Tibial nerve (tissue), 4 donors: Measurements from ENCODE around the gene CEBPG. TPM values are rescaled to one million over a fixed set of nuclear protein-coding genes. Genes with fewer than 3 reads are reported as not detected.

Source experiments
- DNase-seq, 2 donors: peaks; one replicate each; pipeline ENCODE4 v3.0.0-alpha.2; 2019; ENCODE audit warnings: low spot score in 2 of 2
- H3K27ac ChIP-seq, 4 donors: fragments of 200-600 bp; sonication (generic) in 3 of 4; one replicate each; pipeline ENCODE4 v1.5.1; 2017 to 2019; ENCODE audit warnings: mild to moderate bottlenecking in 1 of 4
- H3K27me3 ChIP-seq, 2 donors: fragments of 200-600 bp; sonication (generic) in 1 of 2; one replicate each; pipeline versions ENCODE4 v1.5.1 to v1.6.0; 2017 to 2019
- H3K36me3 ChIP-seq, 3 donors: fragments of 200-600 bp; sonication (generic); one replicate each; pipeline ENCODE4 v1.5.1; 2018 to 2019
- H3K4me1 ChIP-seq, 4 donors: fragments of 200-600 bp; sonication (generic) in 3 of 4; one replicate each; pipeline ENCODE4 v1.5.1; 2017 to 2019
- H3K4me3 ChIP-seq, 4 donors: fragments of 200-600 bp; sonication (generic) in 3 of 4; one replicate each; pipeline ENCODE4 v1.5.1; 2017 to 2019; ENCODE audit warnings: mild to moderate bottlenecking in 1 of 4, moderate library complexity in 1 of 4
- H3K9me3 ChIP-seq, 4 donors: fragments of 200-600 bp; sonication (generic) in 3 of 4; one replicate each; pipeline ENCODE4 v1.5.1; 2017 to 2019
- CTCF ChIP-seq, 5 experiments: fragments of 200-600 bp in 3 of 5; fragments of 450-650 bp in 2 of 5; sonication (generic) in 3 of 5; IDR thresholded peaks; one replicate each; pipeline ENCODE4 v1.5.1; 2016 to 2019; ENCODE audit warnings: antibody characterized with exemption in 5 of 5, mild to moderate bottlenecking in 3 of 5, moderate library complexity in 2 of 5
- EP300 ChIP-seq, 2 donors: sonication (generic); formaldehyde crosslinking; IDR thresholded peaks; one replicate each; pipeline ENCODE4 v1.6.1; 2017; ENCODE audit warnings: antibody characterized with exemption in 2 of 2, mild to moderate bottlenecking in 1 of 2
- POLR2A ChIP-seq, 2 donors: fragments of 450-650 bp; IDR thresholded peaks; one replicate each; pipeline ENCODE4 v1.6.1; 2017; ENCODE audit warnings: antibody characterized with exemption in 2 of 2, mild to moderate bottlenecking in 2 of 2, moderate library complexity in 2 of 2
- WGBS, 2 donors: methylation state at CpG; one replicate each; pipeline ENCODE4 v1.1.5; 2018; 5-methylcytosine and 5-hydroxymethylcytosine counted together
- total RNA-seq, 4 donors: library from RNA; depleted of rRNA; stranded (reverse); fragments of >200 nt; gene quantifications; one replicate each; pipeline ENCODE4 v1.1.0, GENCODE V29; 2016

Gene CEBPG
- total RNA-seq, 4 donors from 2014 or later, result 15.5 to 18.6 (median 16.7) TPM

DNA sequence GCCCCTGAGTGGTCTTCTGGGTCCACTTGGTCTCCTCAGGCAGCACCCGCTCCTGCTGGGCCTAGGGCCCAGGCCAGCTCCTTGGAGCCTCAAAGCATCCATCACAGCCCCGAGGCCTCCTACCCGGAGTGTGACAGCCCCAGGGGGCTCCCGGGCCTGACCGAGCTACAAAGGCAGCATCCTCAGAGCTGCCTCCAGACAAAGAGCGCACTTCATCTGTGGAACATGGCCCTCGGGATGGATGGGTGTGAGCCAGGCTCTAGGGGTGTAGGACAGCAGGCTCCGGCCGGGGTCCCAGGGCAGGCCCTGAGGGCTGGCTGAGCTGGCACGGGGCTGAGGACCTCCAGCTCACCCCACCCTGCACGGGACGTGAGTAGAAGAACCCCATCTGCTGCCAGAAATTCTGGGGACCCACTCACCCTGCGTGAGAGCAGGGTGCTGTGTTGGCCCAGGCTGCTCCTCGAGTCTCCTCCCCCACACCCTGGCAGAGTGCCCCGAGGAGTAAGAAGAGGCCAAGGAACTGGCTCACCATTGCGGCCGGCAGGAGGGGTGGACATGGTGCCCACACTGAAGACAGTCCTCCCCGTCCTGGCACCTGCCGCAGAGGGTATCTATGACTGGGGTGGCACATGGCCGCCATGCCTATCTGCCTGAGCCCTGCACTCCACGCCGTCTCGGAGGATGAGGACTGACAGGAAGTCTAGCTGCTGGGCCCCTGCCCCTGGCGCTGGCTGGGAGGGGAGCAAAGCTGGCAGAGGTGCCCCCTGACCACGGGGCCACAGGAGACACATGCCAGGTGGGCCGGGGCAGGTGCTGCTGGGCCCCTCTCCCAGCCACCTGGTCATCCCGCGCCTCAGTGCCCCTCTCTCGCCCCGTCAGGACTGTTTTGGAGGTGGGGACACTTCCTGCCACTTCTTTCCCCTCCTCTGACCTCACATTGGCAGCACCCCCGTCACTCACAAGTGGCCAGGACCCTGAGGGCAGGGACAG, 22.3 kb downstream of the CEBPG start:
- Histone ChIP-seq H3K27me3 (no peaks in the 10 kb centered on the region), H3K9me3 (no peaks in the 10 kb centered on the region), H3K4me3 (no peak overlapping the region), H3K36me3 (peaks cover 0 to 27% (median 0%) of the 10 kb centered on the region in 3 donors), H3K27ac (peak overlapping the region in 2 of 4 donors; percentile 9 to 58), H3K4me1 (peaks cover 0 to 74% (median 66%) of the 10 kb centered on the region in 4 donors)
- peak; percentile 59 to 66 for DNase-seq
- TF ChIP-seq POLR2A (IDR thresholded peaks at IDR 0.05) (no peak), EP300 (IDR thresholded peaks at IDR 0.05) (no peak), CTCF (IDR thresholded peaks at IDR 0.05) (no peak)
- WGBS, 2 donors, result 61 to 68% methylated on average over 23 to 30 of the region's 31 CpGs

DNA sequence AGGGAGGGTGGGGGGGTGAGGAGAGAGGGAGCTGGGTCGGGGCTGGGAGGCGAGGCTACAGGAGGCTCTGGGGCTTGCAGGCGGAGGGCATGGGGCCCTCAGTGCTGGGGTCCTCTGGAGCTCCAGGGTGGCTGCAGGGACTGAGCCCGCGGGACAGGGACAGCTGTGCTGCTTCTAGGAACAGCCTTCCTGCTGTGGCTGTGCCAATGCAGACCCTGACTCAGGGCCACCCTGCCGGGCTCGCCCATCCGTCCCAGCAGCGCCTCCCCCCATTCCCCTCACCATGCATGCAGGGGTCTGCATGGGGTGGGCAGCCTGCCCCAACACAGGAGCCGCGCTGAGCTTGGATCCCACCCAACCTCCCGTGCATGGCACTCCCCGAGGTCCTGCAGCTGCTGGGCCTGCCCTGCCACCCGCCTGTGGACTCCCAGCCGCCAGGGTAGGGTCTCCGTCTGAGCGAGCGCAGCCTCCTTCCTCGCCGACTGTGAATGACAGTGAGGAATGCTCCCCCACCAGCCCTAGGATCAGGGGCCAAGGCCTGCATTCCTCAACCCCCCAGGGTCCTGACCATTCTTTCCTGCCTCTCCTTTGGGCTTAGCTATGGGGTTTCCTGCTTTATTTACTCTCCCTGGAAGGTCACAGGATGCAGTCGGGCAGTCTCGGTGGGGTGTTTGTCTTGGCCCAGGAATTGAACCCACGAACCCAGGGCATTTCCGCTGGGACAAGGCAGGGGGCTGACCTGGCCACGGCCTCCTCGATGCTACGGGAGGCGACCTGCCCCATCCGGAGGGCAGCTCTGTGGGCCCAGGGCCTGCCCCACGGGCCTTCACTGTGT, 23.4 kb downstream of the CEBPG start:
- H3K4me1 ChIP-seq, result peaks cover 0 to 63% (median 55%) of the 10 kb centered on the region in 4 donors
- H3K9me3 ChIP-seq, result no peaks in the 10 kb centered on the region
- H3K36me3 ChIP-seq, result peaks cover 0 to 37% (median 0%) of the 10 kb centered on the region in 3 donors
- peak overlapping the region in 1 of 4 donors; percentile 20 for H3K27ac ChIP-seq
- TF ChIP-seq CTCF (IDR thresholded peaks at IDR 0.05) (no peak), EP300 (IDR thresholded peaks at IDR 0.05) (no peak), POLR2A (IDR thresholded peaks at IDR 0.05) (no peak)
- WGBS, 2 donors, result 45 to 62% methylated on average over 21 of the region's 30 CpGs
- no peak overlapping the region for H3K4me3 ChIP-seq
- no peak for DNase-seq
- no peaks in the 10 kb centered on the region for H3K27me3 ChIP-seq

DNA sequence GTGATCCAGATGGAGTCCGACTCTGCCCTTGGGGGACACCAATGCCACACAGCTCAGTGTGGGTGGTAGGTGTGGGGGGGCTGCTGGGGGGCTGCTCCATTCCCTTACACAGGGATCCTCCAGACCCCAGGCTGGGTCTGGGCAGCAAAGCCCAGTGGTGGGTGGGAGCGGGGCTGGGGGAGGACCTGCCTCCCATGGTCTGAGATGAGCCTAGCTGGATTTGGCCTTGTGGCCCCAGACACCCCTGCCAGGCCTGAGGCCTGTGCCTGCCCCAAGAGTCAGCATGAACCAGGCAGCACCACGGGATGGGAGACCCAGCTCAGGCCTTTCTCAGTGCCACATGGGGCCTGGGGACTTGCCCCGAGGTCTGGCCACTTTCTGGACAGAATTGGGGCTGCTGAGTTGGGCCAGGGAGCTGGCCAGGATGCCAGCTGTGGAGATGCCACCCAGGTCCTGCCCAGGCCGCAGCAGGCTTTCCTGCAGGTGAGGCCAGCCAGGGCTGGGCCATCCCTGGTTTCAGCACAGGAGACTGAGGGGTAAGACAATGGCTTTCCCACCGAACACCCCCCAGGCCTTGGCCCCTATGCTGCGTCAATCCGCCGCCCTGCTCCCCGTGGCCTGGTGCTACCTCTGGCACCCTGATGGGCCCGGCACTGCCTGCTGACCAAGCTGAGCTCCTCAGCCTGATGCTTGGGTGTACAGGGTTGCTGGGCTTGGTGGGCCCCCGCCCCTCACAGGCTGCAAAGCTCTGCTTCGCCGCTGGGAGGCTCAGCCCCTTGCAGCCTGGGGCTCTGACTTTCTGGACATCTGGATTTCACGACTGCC, 24.2 kb downstream of the CEBPG start:
- Histone ChIP-seq H3K36me3 (peaks cover 0 to 37% (median 0%) of the 10 kb centered on the region in 3 donors), H3K27ac (peak overlapping the region in 1 of 4 donors; percentile 20), H3K9me3 (no peaks in the 10 kb centered on the region), H3K4me3 (no peak overlapping the region), H3K4me1 (peaks cover 0 to 55% (median 48%) of the 10 kb centered on the region in 4 donors), H3K27me3 (no peaks in the 10 kb centered on the region)
- TF ChIP-seq CTCF (IDR thresholded peaks at IDR 0.05) (peak in 1 of 5 experiments; percentile 10), EP300 (IDR thresholded peaks at IDR 0.05) (no peak), POLR2A (IDR thresholded peaks at IDR 0.05) (no peak)
- WGBS, 2 donors, result 81 to 82% methylated on average over 10 to 14 of the region's 15 CpGs
- DNase-seq, result peak in 1 of 2 donors; percentile 8

DNA sequence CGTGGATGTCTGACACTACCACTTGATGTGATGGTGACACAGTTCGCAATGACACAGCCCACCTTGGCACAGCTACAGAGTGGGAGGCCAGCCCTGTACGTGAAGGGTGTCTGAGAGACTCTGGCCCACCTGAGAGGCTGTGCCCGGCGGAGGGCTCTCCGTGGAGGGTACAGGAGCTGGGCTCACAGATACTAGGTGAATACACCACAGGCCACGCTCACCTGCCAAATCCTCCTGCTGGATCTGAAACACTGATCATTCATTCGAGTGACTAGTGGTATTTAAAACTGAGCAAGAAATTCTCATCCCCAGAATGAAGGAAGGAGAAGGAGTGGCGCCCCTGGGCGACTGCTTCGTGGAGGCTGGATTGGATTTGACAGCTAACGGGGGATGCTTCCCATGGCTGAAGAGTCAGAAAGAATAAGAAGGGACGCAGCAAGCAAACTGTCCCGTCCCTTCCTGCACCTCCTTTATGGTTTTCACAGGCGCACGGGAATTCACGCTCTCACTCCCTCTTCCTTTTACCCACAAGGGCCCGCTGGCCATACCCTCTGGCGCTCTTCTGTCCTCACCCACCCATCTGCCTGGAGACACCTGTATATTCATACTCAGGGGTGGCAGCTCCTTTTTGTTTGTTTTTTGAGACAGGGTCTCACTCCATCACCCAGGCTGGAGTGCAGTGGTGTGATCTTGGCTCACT, 25.0 kb downstream of the CEBPG start:
- Histone ChIP-seq H3K27ac (no peak overlapping the region), H3K36me3 (peaks cover 0 to 37% (median 0%) of the 10 kb centered on the region in 3 donors), H3K4me1 (peaks cover 0 to 47% (median 40%) of the 10 kb centered on the region in 4 donors), H3K4me3 (no peak overlapping the region), H3K27me3 (no peaks in the 10 kb centered on the region), H3K9me3 (no peaks in the 10 kb centered on the region)
- DNase-seq, result no peak
- WGBS, 2 donors, result 91 to 92% methylated on average over 17 to 19 of the region's 19 CpGs
- TF ChIP-seq EP300 (IDR thresholded peaks at IDR 0.05), result no peak
- TF ChIP-seq CTCF (IDR thresholded peaks at IDR 0.05), result no peak
- TF ChIP-seq POLR2A (IDR thresholded peaks at IDR 0.05), result no peak
